Stimulated activated CD4-positive, alpha-beta T cell treated with anti-CD3 and anti-CD28 coated beads, Interleukin-2, amount 100 ng/mL, for 48 hours (primary cell): ENCODE data around the gene ACTN4.
"Not testable (repeated sequence)": the region's sequence is repeated elsewhere in the genome, so short reads cannot be mapped to it uniquely, and the experiment has no call there.

Experiments used
- DNase-seq, 2 donors: peaks; one replicate each; pipeline ENCODE4 v3.0.0-alpha.2; 2020

Gene ACTN4

DNA sequence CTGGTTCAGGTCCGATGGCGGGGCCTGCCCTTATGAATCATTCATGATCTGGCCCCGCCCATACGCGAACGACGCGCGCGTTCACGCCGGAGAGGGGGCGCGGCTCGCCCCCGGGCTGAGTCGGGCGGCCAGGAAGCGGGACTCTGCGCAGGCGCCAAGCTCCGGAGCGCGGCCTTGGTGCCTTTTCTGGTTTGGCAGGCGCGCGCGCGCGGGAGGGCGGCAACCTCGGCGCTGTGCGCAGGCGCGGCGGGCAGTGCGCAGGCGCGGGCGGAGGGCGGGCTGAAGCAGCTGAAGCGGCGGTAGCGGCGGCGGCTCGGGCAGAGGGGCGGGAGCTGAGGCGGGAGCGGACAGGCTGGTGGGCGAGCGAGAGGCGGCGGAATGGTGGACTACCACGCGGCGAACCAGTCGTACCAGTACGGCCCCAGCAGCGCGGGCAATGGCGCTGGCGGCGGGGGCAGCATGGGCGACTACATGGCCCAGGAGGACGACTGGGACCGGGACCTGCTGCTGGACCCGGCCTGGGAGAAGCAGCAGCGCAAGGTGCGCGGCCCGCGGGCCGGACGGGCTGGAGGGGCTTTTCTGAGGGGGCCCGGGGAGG is at the start of gene ACTN4:
Gene ACTN4, plus strand, starts transcription at position 282 of the 598 bp plus-strand sequence. Its CDS starts 97 bp downstream, at position 379.
- peak; percentile 100 for DNase-seq

DNA sequence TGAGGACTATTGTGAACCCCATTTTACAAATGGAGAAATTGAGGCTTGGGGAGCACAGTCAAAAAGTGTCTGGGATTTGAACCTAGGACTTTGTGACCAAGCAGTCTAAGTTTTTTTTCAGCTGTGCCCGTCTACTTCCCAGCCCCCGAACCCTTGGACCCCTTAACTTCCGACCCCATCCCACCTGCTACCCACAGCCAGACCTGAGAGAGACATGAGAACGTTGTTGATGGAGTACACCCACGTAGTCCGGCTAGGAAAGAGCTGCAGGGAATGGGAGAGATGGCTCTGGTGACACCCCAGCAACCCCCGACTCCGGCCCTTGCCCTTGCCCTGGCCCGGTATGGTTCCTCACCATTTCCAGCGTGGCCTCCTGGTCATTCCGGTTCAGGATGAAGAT is 47.7 kb upstream of the ACTN4 start:
- DNase-seq, result no peak

DNA sequence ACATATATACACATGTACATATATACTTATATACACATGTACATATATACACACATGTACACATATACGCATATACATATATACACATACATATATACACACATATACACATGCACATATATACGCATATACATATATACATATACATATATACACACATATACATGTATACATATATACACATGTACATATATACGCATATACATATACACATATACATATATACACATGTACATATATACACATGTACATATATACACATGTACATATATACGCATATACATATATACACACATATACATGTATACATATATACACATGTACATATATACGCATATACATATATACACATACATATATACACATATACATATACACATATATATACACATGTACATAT is 44.6 kb upstream of the ACTN4 start:
- not testable (repeated sequence) for DNase-seq

DNA sequence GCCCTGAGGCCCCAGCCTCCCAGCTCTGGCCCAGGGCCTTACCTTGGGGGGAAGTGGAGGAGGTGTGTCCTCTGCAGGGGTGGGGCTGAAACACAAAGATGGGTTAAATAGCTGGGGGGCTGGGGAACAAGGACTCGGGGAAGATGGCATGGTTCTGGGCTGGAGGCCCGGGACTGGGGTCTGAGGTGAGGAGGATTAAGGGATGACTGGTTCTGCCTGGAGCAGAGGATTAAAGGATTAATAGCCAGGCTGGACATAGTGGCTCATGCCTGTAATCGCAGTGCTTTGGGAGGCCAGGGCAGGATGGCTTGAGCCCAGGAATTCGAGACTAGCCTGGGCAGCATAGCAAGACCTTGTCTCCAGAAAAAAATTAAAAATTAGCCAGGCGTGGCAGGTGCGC is 41.3 kb upstream of the ACTN4 start:
- DNase-seq, result no peak

DNA sequence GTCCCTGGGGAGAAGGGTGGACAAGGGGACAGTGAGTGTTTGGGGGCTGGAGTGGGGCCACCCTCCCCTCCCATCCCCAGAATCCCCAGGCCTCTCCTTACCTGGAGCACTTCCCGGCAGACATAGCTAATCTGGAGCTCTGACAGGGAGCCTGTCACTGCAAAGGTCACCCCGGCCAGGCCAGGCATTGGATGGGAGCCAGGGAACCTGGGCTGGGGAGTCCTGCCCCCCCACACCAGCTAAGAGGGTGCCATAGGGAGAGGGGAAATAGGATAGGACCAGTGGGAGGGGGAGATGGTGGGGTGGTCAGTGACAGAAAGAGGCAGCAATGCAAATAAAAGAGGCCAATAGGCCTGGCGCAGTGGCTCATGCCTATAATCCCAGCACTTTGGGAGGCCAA is 33.2 kb upstream of the ACTN4 start:
- DNase-seq, result no peak

DNA sequence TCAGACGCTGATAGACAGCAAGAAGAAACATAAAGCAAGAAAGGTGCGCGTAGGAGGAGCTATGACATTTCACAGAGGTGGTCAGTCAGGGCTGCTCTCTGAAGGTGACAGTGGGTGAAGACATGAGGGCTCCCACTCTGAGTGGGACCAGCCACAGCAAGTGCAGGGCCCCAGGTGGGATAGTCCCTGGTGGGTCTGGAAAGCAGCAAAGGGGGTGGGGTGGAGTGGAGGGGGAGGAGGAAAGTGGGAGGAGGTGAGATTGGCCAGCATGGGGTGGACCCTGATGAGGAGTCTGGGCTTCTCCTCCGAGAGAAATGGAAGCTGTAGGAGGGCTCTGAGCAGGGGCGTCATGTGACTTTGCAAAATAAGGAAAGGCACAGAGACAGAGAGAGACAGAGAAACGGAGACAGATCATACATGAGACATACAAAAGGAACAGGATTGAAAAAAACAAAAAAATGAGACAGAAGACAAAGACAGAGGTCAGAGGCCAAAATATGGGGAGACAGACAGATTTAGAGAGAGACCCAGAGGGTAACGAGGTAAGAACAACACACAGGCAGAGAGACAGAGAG is 32.4 kb upstream of the ACTN4 start:
- no peak for DNase-seq

DNA sequence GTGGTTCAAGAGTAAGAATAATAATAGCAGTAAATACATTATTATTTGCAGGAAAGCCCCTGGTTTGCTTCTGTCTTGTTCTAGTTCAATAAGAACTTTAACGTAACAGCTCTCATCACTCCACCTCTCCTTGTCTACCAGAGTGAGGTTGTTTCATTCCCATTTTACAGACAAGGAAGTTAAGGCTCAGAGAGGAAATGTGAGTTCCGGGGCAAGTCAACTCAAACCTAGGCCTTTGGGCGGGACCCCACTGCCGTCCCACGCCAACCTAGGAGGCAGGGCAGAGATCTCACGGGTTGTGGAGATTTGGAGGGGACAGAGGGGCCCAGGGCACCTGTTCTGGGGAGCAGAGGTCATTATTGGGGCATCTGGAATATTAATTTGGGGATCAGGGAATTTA is 31.2 kb upstream of the ACTN4 start:
- DNase-seq, result no peak

DNA sequence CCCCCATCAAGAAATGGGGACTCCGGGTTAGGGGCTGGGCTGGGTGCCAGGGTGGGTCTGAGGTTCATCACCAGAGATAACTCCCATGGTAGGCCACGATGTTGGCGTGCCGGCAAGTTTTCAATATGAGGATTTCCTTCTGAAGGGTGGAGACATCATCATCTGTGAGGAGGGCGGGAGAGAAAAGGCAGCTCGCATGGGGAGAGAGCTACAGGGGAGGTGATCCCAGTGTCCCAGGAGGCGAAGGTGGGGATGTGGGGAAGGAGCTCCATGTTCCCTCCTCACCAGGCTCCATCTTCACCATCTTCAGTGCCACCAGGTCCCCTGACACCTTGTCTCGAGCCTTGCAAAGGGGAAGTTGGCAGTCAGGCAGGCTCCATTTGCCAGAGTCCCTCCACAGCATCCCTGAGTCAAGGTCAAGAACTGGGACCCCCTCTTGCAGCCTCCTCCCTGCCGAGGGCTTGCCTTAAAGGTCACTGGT is 30.1 kb upstream of the ACTN4 start:
- peak; percentile 10 to 11 for DNase-seq

DNA sequence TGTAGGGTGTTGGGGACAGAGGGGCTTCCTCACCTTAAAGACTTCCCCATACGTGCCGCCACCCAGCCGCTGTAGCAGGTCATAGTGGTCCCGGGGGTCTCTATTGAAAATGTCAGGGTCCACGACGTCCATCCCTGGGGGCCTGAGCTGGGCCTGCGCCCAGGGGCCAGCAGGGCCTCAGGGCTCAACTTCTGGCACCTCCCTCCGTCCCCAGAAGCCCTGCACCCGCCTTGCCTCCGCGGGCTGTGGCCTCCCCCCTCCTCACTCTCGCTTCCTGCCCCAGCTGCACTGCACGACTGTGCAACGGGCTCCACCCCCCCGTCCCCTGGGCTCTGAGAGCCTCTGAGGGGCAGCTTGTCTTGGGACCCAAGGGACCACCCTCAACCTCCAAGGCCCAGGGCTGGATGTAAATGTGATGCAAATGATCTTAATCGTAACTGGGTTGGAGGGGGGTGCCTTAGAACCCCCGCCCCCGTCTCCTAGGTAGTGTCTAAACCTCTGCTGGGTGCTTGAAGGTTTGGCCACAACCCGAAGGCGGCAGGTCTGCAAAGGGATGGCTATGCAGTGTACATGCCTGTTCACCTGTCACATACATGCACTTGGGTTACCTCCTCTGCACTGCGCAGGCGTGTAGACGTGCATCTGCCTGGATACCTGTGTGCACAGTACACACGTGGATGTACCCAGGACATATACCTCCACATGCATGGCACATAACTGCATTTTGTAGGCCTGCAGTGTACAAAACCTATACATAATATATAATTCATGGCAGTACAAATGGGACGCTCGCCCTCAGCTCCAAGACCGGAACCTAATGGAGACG is 29.5 kb upstream of the ACTN4 start, which contains the start of gene MAP4K1:
Gene MAP4K1, minus strand, starts transcription at position 190 of the 826 bp plus-strand sequence. Its CDS starts 58 bp downstream, at position 132.
- peak; percentile 55 to 58 for DNase-seq

DNA sequence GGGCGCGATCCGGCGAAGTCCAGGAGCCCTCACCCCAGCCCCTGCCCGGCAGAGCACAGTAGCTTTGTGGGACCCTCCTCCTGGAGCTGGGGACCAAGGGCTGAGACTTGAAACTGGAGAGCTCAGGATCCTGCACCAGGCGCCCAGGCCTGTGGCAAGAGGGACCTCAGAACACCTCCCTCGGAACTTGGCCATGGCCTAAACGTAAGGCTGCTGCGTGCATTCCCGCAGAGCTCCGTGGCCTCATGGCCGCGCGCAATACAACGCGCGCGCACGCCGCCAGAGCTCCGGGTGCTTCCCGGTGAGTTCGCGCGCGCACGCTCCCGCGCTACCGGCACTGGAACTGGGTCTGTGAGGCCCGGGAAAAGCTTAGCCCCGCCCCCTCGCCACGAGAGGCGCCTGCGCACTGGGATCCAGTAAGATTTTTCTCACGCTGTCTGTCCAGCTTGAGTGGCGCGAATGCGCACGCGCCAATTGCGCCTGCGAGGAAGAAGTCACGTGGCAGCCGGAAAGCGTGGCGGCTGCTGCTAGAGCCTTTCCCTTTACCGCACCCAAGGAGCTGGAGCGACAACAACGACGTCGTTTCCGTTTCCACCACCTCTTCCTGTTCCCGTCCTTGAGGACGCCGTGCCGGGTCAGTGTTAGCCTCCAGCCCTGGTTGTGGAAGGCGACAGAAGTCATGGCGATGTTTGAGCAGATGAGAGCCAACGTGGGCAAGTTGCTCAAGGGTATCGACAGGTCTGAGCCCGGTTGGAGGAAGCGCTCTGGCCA is 28.7 kb upstream of the ACTN4 start, which contains the start of gene EIF3K:
Gene EIF3K, plus strand, starts transcription at position 599 of the 771 bp plus-strand sequence. Its CDS starts 81 bp downstream, at position 680.
- DNase-seq, result peak; percentile 99

DNA sequence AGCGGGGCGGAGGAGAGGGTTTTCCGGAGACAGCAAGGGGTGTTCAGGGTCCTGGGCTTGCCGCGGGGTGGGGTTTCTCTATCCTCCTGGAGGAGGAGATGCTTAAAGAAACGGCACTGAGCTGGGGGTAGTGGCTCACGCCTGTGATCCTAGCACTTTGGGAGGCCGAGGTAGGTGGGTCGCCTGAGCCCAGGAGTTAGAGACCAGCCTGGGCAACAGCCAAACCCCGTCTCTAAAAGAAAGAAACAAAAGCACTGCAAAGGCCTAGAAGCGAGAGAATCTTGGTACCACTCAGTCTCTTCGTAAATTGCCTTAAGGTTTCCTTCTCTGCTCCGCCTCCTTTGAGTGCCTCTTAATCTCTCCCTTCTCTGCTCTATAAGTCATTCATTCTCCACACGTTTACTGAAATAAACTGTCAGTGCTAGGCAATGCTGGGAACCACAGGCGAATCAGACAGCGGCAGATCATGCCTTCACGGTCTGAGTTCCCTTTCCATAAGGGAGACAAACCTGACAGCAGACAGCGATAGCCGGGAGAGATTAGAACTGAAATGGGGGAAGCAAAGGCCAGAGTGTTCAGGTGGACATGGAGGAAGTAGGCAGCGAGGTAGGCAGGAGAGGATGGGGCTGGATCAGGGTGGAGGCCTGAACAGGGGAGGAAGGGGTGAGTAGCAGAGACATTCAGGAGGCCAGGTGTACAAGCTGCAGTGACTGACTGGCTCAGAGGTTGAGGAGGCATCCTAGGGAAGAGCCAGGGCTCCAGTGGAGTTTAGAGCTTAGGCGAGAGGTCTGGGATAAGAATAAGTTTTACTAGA is 27.9 kb upstream of the ACTN4 start:
- no peak for DNase-seq

DNA sequence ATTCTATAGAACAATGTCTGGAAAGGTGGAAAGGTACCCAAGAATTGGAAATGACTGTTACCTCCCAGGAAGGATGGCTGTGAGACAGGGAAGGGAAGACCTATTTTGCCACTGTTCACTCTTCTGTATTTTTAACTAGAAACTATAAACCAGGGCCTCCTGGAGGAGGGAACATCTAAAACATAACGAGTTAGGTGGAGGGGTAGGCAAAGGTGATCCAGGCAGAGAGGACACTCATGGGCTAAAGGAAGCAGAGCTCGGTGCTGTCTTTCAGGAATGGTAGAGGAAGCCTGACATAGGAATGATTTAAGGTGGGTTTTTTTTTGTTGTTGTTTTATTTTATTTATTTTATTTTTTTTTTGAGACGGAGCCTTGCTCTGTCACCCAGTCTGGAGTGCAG is 22.6 kb upstream of the ACTN4 start:
- no peak for DNase-seq

DNA sequence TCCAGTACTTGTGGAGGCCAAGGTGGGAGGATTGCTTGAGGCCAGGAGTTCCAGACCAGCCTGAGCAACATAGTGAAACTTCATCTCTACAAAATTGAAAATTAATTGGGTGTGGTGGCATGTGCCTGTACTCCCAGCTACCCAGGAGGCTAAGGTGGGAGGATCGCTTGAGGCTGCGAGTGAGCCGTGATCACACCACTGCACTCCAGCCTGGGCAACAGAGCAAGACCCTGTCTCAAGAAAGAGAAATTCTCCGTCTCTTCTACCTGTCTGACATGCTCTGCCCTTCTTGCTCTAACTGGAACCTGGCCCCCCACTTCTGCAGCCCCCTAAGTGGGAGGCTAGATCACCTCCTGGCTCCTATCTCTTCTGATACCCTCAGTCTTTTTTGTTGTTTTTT is 21.0 kb upstream of the ACTN4 start:
- DNase-seq, result no peak

DNA sequence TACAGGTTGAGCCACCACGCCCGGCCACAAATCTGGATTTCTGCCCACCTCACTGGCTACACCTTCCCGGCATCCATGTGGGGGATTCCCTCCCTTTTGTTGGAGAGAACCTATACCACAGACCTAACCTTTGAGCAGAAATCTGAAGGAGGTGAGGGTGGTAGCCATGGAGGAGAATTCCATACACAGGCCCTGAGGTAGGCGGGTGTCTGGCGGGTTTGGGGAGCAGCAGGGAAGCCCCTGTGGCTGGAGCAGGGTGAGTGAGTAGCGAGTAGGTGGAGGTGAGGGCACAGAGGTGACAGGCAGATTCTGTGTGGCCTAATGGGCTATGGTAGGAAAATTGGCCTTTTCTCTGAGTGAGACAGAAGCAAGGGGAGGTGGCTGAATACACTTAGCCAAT is 17.9 kb upstream of the ACTN4 start:
- no peak for DNase-seq

DNA sequence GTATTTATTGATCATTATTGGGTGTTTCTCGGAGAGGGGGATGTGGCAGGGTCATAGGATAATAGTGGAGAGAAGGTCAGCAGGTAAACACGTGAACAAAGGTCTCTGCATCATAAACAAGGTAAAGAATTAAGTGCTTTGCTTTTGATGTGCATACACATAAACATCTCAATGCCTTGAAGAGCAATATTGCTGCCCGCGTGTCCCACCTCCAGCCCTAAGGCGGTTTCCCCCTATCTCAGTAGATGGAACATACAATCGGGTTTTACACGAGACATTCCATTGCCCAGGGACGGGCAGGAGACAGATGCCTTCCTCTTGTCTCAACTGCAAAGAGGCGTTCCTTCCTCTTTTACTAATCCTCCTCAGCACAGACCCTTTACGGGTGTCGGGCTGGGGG is 16.1 kb upstream of the ACTN4 start:
- DNase-seq, result not testable (repeated sequence)

DNA sequence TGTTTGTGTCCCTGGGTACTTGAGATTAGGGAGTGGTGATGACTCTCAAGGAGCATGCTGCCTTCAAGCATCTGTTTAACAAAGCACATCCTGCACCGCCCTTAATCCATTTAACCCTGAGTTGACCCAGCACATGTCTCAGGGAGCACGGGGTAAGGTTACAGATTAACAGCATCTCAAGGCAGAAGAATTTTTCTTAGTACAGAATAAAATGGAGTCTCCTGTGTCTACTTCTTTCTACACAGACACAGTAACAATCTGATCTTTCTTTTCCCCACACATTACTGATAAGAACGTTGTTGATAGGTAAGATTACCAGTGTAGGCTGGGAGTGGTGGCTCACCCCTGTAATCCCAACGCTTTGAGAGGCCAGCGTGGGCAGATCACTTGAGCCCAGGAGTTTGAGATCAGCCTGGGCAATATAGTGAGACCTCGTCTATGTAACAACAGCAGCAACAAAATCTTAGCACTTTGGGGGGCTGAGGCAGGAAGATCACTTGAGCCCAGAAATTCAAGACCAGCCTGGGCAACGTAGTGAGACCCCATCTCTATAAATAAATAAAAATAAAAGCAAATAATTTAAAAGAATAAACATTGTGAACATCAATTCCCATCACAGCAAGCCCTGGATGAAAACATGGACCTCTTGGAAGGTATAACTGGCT is 15.5 kb upstream of the ACTN4 start:
- DNase-seq, result not testable (repeated sequence)

DNA sequence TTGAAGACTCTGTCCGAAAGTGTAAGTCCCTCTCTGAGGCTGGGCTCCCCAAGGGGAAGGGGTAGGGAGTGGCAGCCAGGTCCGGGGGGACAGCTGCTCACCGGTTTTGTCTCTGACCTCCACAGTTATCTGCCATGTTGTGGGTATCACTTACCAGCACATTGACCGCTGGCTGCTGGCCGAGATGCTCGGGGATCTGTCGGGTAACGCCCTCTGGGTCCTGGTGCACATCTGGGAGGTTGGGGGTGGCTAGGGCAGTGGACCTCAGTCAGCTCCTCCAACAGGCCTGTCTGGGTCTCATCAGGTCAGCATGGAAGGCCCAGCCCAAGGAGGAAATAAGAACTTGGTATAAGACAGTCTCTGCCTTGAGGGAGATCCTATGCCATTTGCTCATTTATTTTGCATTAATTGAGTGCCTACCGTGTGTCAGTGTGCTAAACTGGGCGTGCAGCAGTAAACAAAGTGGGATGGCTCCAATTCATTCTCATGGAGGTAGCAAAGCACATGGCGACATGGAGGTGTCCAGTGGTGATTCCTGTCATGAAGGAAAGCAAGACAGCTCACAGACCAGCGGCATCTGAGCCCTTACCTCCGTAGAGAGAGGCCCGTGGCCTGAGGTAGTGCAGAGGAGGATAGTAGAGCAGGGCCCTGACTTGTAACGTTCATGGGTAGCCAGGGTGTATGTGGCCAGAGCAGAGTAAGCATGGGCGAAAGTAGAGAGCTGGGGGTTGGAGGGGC is 14.8 kb upstream of the ACTN4 start:
- no peak for DNase-seq

DNA sequence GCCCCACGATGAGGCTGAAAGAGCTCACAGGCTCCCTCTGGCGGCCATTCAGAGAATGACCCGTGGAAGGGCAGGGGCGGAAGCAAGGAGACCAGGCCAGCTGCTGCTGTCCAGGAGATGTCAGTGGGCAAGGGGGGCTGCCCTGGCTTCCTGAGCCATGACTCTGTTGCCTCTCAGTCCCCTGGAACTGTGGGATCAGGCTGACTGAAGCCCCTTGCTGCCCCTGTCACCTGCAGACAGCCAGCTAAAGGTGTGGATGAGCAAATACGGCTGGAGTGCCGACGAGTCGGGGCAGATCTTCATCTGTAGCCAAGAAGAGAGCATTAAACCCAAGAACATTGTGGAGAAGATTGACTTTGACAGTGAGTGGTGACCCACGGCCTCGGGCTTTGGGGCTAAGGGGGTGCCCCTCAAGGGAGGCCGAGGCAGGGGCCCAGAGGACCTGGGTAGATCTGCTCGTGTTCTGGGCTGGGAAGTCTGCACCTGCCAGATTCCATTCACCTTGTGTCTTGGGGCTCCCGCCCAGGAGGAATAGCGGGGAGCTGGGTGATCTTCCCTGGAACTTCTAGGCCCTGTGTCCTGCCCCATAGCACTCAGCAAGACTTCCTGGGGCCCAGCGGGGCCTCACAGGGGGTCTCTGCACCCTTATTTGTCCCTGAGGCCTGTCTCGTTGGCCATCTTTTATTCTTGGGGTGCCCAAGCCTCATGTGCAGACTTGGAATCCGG is 12.5 kb upstream of the ACTN4 start:
- peak; percentile 74 to 78 for DNase-seq

DNA sequence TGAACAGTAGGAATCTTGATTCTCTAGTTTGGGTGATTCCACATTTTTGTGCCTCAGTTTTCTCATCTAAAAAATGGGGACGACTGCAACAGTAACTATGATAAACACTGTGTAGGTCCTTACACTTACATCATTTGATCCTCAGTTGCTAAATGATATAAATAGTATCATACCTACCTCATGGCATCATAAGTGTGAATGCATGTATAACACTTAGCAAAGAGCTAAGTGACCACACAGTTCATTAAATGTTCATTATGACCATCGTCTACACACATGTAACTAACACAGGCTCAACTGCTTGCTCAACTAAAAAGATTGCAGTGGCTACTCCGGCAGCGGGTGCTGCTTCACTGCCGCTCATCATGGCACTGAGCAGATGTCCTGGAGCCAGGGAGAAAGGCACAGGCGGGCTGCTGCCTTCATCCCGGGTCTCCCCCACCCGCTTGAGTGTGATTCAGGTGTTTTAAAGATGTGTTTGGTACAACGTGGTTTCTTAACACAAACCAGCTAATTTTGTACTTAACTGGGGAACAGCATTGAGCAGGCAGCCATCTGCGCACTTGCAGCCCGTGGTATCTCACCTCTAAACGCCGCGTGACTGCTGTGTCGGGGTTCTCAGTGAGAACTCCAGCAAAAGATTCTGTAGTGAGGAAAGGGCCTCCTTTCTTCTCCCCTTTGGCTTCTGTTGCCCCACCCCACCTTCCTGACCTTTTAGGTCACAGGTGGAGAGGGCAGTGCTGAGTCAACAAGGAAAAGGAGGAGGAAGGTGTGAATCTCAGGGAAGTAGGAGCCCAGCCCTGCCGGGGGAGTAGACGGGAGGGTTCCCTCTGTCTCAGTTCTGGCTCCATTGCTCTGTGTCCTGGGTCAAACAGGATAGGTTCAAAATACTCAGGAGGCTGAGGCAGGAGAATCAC is 11.7 kb upstream of the ACTN4 start:
- DNase-seq, result no peak
